IMR-90 (cell line): ENCODE results near the gene UNC5A. TPM values are rescaled to one million over a fixed set of nuclear protein-coding genes. Genes with fewer than 3 reads are reported as not detected.
A peak's percentile ranks its signal among the peaks of the same experiment; 100 is the strongest.

Experiments
- ATAC-seq: fragments of 200-7000 bp; cut with Tn5 transposase; 2 replicates; pipeline ENCODE4 v1.9.1; 2020; ENCODE audit warnings: low read depth, mild to moderate bottlenecking, moderate library complexity
- BruUV-seq: library from RNA; stranded (reverse); fragments of 400-500 nt; replicated peaks from 2 replicates; lab custom pipeline; 2021; lab: Mats Ljungman, UMichigan
- CTCF ChIA-PET: fragments of 300-600 bp; formaldehyde crosslinking; extraction: SDS; loops from one replicate; lab custom pipeline; 2021; ENCODE audit warnings: antibody characterized with exemption; lab: Yijun Ruan, JAX
- POLR2A ChIA-PET: fragments of 300-600 bp; sonication (Branson Sonifier 250); formaldehyde crosslinking; loops from one replicate; lab custom pipeline; 2022; ENCODE audit warnings: antibody characterized with exemption; ENCODE audit not compliant: unreplicated experiment; lab: Charles Lee
- DNase-seq: peaks from one replicate; pipeline ENCODE4 v3.0.0; 2013
- H2AFZ ChIP-seq: replicated peaks from 2 replicates; pipeline ENCODE3; 2013; ENCODE audit warnings: low read length, mild to moderate bottlenecking; ENCODE audit not compliant: poor library complexity
- H2AK5ac ChIP-seq: 2 replicates; pipeline ENCODE4 v1.6.1; 2013; ENCODE audit warnings: low read depth, low read length, inconsistent platforms
- H2AK9ac ChIP-seq: replicated peaks from 2 replicates; pipeline ENCODE3; 2013; ENCODE audit warnings: mild to moderate bottlenecking, low read depth, low read length, moderate library complexity; ENCODE audit not compliant: poor library complexity
- H2BK120ac ChIP-seq: 2 replicates; pipeline ENCODE4 v1.6.1; 2013; ENCODE audit warnings: low read depth, low read length, inconsistent platforms
- H2BK15ac ChIP-seq: 3 replicates; pipeline ENCODE4 v1.6.1; 2013; ENCODE audit warnings: low read depth, low read length, inconsistent platforms
- H2BK20ac ChIP-seq: 2 replicates; pipeline ENCODE4 v1.6.1; 2013; ENCODE audit warnings: low read depth, mild to moderate bottlenecking, inconsistent platforms, low read length, moderate library complexity
- H2BK5ac ChIP-seq: 2 replicates; pipeline ENCODE4 v1.6.1; 2013; ENCODE audit warnings: mild to moderate bottlenecking, low read depth, low read length, inconsistent platforms; ENCODE audit not compliant: poor library complexity, severe bottlenecking
- H3K14ac ChIP-seq: replicated peaks from 2 replicates; pipeline ENCODE4 v1.6.1; 2013; ENCODE audit warnings: low read depth, low read length, inconsistent platforms
- H3K18ac ChIP-seq: 2 replicates; pipeline ENCODE4 v1.6.1; 2013; ENCODE audit warnings: low read depth, low read length, control low read depth
- H3K23ac ChIP-seq: 2 replicates; pipeline ENCODE4 v1.6.1; 2013; ENCODE audit warnings: low read depth, low read length, inconsistent platforms
- H3K27ac ChIP-seq: 2 replicates; pipeline ENCODE4 v1.5.1; 2013; ENCODE audit warnings: mild to moderate bottlenecking, control low read depth, low read length; ENCODE audit not compliant: insufficient read depth
- H3K27me3 ChIP-seq: 2 replicates; pipeline ENCODE4 v1.6.1; 2013; ENCODE audit warnings: low read length; ENCODE audit not compliant: control insufficient read depth, insufficient read depth
- H3K36me3 ChIP-seq: 2 replicates; pipeline ENCODE4 v1.6.1; 2013; ENCODE audit warnings: low read length, mixed read lengths; ENCODE audit not compliant: control insufficient read depth, insufficient read depth
- H3K4ac ChIP-seq: 2 replicates; pipeline ENCODE4 v1.6.1; 2013; ENCODE audit warnings: low read depth, low read length, inconsistent platforms
- H3K4me1 ChIP-seq: 2 replicates; pipeline ENCODE4 v1.6.1; 2013; ENCODE audit warnings: low read length, mixed read lengths; ENCODE audit not compliant: control insufficient read depth, insufficient read depth
- H3K4me2 ChIP-seq: 2 replicates; pipeline ENCODE4 v1.6.1; 2013; ENCODE audit warnings: low read depth, mild to moderate bottlenecking, control low read depth, low read length, moderate library complexity
- H3K4me3 ChIP-seq: 2 replicates; pipeline ENCODE4 v1.5.1; 2013; ENCODE audit warnings: low read depth, mild to moderate bottlenecking, control low read depth, low read length, moderate library complexity; ENCODE audit not compliant: insufficient read depth
- H3K56ac ChIP-seq: 2 replicates; pipeline ENCODE4 v1.6.1; 2013; ENCODE audit warnings: low read length, inconsistent platforms; ENCODE audit not compliant: insufficient read depth; ENCODE audit errors: extremely low read depth
- H3K79me1 ChIP-seq, 2 experiments: 2 replicates each; pipeline ENCODE4 v1.6.1; 2013; ENCODE audit warnings: low read length in 2 of 2, inconsistent platforms in 1 of 2, low read depth in 1 of 2
- H3K9ac ChIP-seq: 2 replicates; pipeline ENCODE4 v1.6.1; 2013; ENCODE audit warnings: low read depth, low read length, control low read depth
- H3K9me1 ChIP-seq: 2 replicates; pipeline ENCODE4 v1.6.1; 2013; ENCODE audit warnings: low read length, inconsistent platforms; ENCODE audit not compliant: insufficient read depth
- H3K9me3 ChIP-seq: 2 replicates; pipeline ENCODE4 v1.6.1; 2013; ENCODE audit warnings: low read length; ENCODE audit not compliant: control insufficient read depth, insufficient read depth
- H4K20me1 ChIP-seq: 2 replicates; pipeline ENCODE4 v1.6.1; 2013; ENCODE audit warnings: low read length, inconsistent platforms; ENCODE audit not compliant: insufficient read depth
- H4K5ac ChIP-seq: 2 replicates; pipeline ENCODE4 v1.6.1; 2013; ENCODE audit warnings: mild to moderate bottlenecking, low read depth, low read length, control low read depth
- H4K8ac ChIP-seq, 2 experiments: 2 replicates each; pipeline ENCODE4 v1.6.1; 2013; ENCODE audit warnings: low read depth in 2 of 2, low read length in 2 of 2, control low read depth in 1 of 2, inconsistent platforms in 1 of 2
- H4K91ac ChIP-seq: 2 replicates; pipeline ENCODE4 v1.6.1; 2013; ENCODE audit warnings: low read depth, low read length, inconsistent platforms; ENCODE audit not compliant: insufficient read depth
- BHLHE40 ChIP-seq: fragments of 150-350 bp; IDR thresholded peaks from 2 replicates; pipeline ENCODE4 v1.6.1; 2016; ENCODE audit warnings: mild to moderate bottlenecking, low read depth, low read length
- CEBPB ChIP-seq: IDR thresholded peaks from 2 replicates; pipeline ENCODE4 v1.6.1; 2012; ENCODE audit warnings: low read depth, low read length, improper control_type of control experiment
- CHD1 ChIP-seq: IDR thresholded peaks from 2 replicates; pipeline ENCODE4 v1.6.1; 2012; ENCODE audit warnings: low read depth, low read length, improper control_type of control experiment
- CTCF ChIP-seq: conservative IDR thresholded peaks from 2 replicates; pipeline ENCODE4 v1.5.1; 2012; ENCODE audit warnings: mild to moderate bottlenecking, low read depth, low read length, improper control_type of control experiment
- ELK1 ChIP-seq: fragments of 150-350 bp; IDR thresholded peaks from 2 replicates; pipeline ENCODE4 v1.6.1; 2016; ENCODE audit warnings: low read depth, mild to moderate bottlenecking, low read length, moderate library complexity, borderline replicate concordance
- FOS ChIP-seq: fragments of 150-350 bp; IDR thresholded peaks from 2 replicates; pipeline ENCODE4 v1.6.1; 2016; ENCODE audit warnings: low read depth, low read length
- MAFK ChIP-seq: IDR thresholded peaks from 2 replicates; pipeline ENCODE4 v1.6.1; 2012; ENCODE audit warnings: low read depth, low read length, improper control_type of control experiment
- MAZ ChIP-seq: IDR thresholded peaks from 2 replicates; pipeline ENCODE4 v1.6.1; 2012; ENCODE audit warnings: low read depth, mild to moderate bottlenecking, low read length, improper control_type of control experiment, moderate library complexity, borderline replicate concordance
- MXI1 ChIP-seq: IDR thresholded peaks from 2 replicates; pipeline ENCODE4 v1.6.1; 2012; ENCODE audit warnings: low read depth, mild to moderate bottlenecking, low read length, moderate library complexity, borderline replicate concordance
- NFE2L2 ChIP-seq: fragments of 150-350 bp; IDR thresholded peaks from 2 replicates; pipeline ENCODE4 v1.6.1; 2016; ENCODE audit warnings: low read depth, mild to moderate bottlenecking, low read length
- POLR2A ChIP-seq: IDR thresholded peaks from 2 replicates; pipeline ENCODE4 v1.6.1; 2012; ENCODE audit warnings: mild to moderate bottlenecking, low read depth, low read length
- RAD21 ChIP-seq: IDR thresholded peaks from 2 replicates; pipeline ENCODE4 v1.6.1; 2012; ENCODE audit warnings: low read length, improper control_type of control experiment
- RCOR1 ChIP-seq: IDR thresholded peaks from 2 replicates; pipeline ENCODE4 v1.6.1; 2012; ENCODE audit warnings: mild to moderate bottlenecking, low read length, improper control_type of control experiment; ENCODE audit not compliant: insufficient replicate concordance
- RFX5 ChIP-seq: IDR thresholded peaks from 2 replicates; pipeline ENCODE4 v1.8.0; 2012; ENCODE audit warnings: low read depth, mild to moderate bottlenecking, low read length, moderate library complexity
- SMC3 ChIP-seq: fragments of 150-350 bp; IDR thresholded peaks from 2 replicates; pipeline ENCODE4 v1.6.1; 2016; ENCODE audit warnings: low read depth, mild to moderate bottlenecking, antibody characterized with exemption, low read length, moderate library complexity
- USF2 ChIP-seq: fragments of 150-350 bp; IDR thresholded peaks from 2 replicates; pipeline ENCODE4 v1.6.1; 2017; ENCODE audit warnings: mild to moderate bottlenecking, antibody characterized with exemption, low read length, low read depth
- WGBS, 2 experiments: methylation state at CpG; one replicate each; pipeline versions ENCODE4 v1.1.5 to v1.1.7; 2013; ENCODE audit warnings: missing lambda C conversion rate in 2 of 2; ENCODE audit not compliant: insufficient read length in 1 of 2; ENCODE audit errors: extremely low coverage in 2 of 2; 5-methylcytosine and 5-hydroxymethylcytosine counted together
- dilution Hi-C: fragments of 300-500 bp; cut with HindIII; formaldehyde crosslinking; loops from one replicate; pipeline ENCODE4 v1.14.3; 2018; ENCODE audit warnings: low sequenced_read_pairs; ENCODE audit not compliant: unreplicated experiment
- in situ Hi-C: fragments of 300-500 bp; cut with MboI; formaldehyde crosslinking; loops from 3 replicates; pipeline ENCODE4 v1.14.3; 2019; ENCODE audit warnings: low sequenced_read_pairs, inconsistent platforms, mixed read lengths
- intact Hi-C: fragments of 100-400 bp; cut with micrococcal nuclease; formaldehyde crosslinking; loops from 2 replicates; pipeline ENCODE4 v1.10.0; 2022
- polyA plus RNA-seq, 3 experiments: library from polyadenylated mRNA; depleted of rRNA; stranded (reverse); fragments of >200 nt; gene quantifications; 2 replicates each; pipeline ENCODE4 v1.2.3, GENCODE V29; 2012; ENCODE audit warnings: low replicate concordance in 1 of 3
- total RNA-seq: library from RNA; depleted of rRNA; stranded (reverse); fragments of >200 nt; gene quantifications from 2 replicates; pipeline ENCODE4 v1.2.3, GENCODE V29; 2012

UNC5A gene
- total and polyA plus RNA-seq, 2 of the 4 experiments (the other 2 are of a cell fraction): not detected

GRCh38 chr5:176899296-176899891 is 89.0 kb downstream of the UNC5A start, which contains the start of gene HK3:
TSS of gene HK3 (minus strand) at chr5:176899346. CDS start at chr5:176896159, 3,187 bp downstream.
- intact Hi-C loops (no loop called here), dilution Hi-C loops (no loop called here), in situ Hi-C loops (no loop called here)
- POLR2A ChIA-PET: no interaction called here
- Histone ChIP-seq H4K8ac (no peak within 1 kb of the TSS), H3K79me1 (no peaks in the 10 kb centered on the region), H3K9ac (no peak within 1 kb of the TSS), H3K27me3 (peaks cover 6% of the 10 kb centered on the region), H4K5ac (no peak within 1 kb of the TSS), H2BK15ac (no peak within 1 kb of the TSS), H4K20me1 (no peaks in the 10 kb centered on the region; the same call in 1 of the 2 replicates), H2AK5ac (no peak within 1 kb of the TSS), H3K36me3 (peaks cover 12% of the 10 kb centered on the region), H3K4me2 (no peak within 1 kb of the TSS), H3K4me3 (no peak within 1 kb of the TSS), H2AK9ac (peak within 1 kb of the TSS; percentile 75), H2AFZ (peak within 1 kb of the TSS; percentile 53), H3K4ac (no peak within 1 kb of the TSS), H3K9me1 (peaks cover 10% of the 10 kb centered on the region), H2BK120ac (no peak within 1 kb of the TSS), H3K56ac (no peak within 1 kb of the TSS), H3K23ac (no peak within 1 kb of the TSS), H3K14ac (no peak within 1 kb of the TSS), H2BK5ac (no peak within 1 kb of the TSS), H3K4me1 (no peaks in the 10 kb centered on the region), H3K9me3 (no peaks in the 10 kb centered on the region), H3K18ac (no peak within 1 kb of the TSS), H4K91ac (no peak within 1 kb of the TSS), H3K27ac (no peak within 1 kb of the TSS), H2BK20ac (no peak within 1 kb of the TSS)
- TF ChIP-seq RFX5: no peak
- TF ChIP-seq FOS: no peak
- no peak for TF ChIP-seq ELK1
- TF ChIP-seq CEBPB: no peak
- no peak for TF ChIP-seq MAFK
- no peak for TF ChIP-seq MAZ
- TF ChIP-seq RCOR1: no peak
- no peak for TF ChIP-seq NFE2L2
- TF ChIP-seq MXI1: no peak
- no peak for TF ChIP-seq SMC3
- TF ChIP-seq RAD21: no peak
- no peak for TF ChIP-seq POLR2A
- TF ChIP-seq BHLHE40: no peak
- TF ChIP-seq CTCF: no peak
- no peak for TF ChIP-seq USF2
- TF ChIP-seq CHD1: no peak
- BruUV-seq: no TSS peak
- CTCF ChIA-PET: no interaction called here
- DNase-seq (no peak), ATAC-seq (no peak)
- WGBS, 2 experiments: 89% methylated on average over 7 of the region's 9 CpGs; no CpG with 5 or more reads in 1 of the 2 experiments
